GM12878 (cell line): Measurements from ENCODE around the gene YES1.

Experiments
- CREB1 ChIP-seq: IDR thresholded peaks from 2 replicates; pipeline ENCODE4 v1.6.1; 2012; ENCODE audit warnings: low read depth, mild to moderate bottlenecking, inconsistent platforms
- CTCF ChIP-seq, 3 experiments: IDR thresholded peaks in 2 of 3; conservative IDR thresholded peaks in 1 of 3; 2 replicates each; pipeline ENCODE4 v1.5.1; 2011; ENCODE audit warnings: low read depth in 3 of 3, low read length in 3 of 3, mild to moderate bottlenecking in 3 of 3, control low read depth in 2 of 3, moderate library complexity in 2 of 3, inconsistent platforms in 1 of 3, mixed read lengths in 1 of 3; ENCODE audit not compliant: control insufficient read depth in 2 of 3, insufficient read depth in 1 of 3; ENCODE audit errors: extremely low read depth in 1 of 3
- FOXM1 ChIP-seq: IDR thresholded peaks from 2 replicates; pipeline ENCODE4 v1.6.1; 2012; ENCODE audit warnings: low read depth, mild to moderate bottlenecking, inconsistent platforms, low read length, moderate library complexity
- HCFC1 ChIP-seq: fragments of 150-350 bp; IDR thresholded peaks from 2 replicates; pipeline ENCODE4 v1.6.1; 2014; ENCODE audit warnings: low read length
- MXI1 ChIP-seq: fragments of 150-350 bp; IDR thresholded peaks from 2 replicates; pipeline ENCODE4 v1.6.1; 2011; ENCODE audit warnings: low read depth, mild to moderate bottlenecking, inconsistent platforms, low read length, improper control_type of control experiment
- POLR2A ChIP-seq: IDR thresholded peaks from 2 replicates; pipeline ENCODE4 v1.6.1; 2011; ENCODE audit warnings: low read depth, mild to moderate bottlenecking, low read length
- RFX5 ChIP-seq: IDR thresholded peaks from 2 replicates; pipeline ENCODE4 v1.6.1; 2011; ENCODE audit warnings: low read depth, low read length, improper control_type of control experiment
- SP1 ChIP-seq: IDR thresholded peaks from one replicate; pipeline ENCODE4 v1.6.1; 2011; ENCODE audit warnings: low read depth, low read length
- SRF ChIP-seq, 2 experiments: IDR thresholded peaks; 2 replicates each; pipeline ENCODE4 v1.6.1; 2011; ENCODE audit warnings: low read depth in 2 of 2, low read length in 2 of 2, mild to moderate bottlenecking in 1 of 2, moderate library complexity in 1 of 2
- TAF1 ChIP-seq: IDR thresholded peaks from 2 replicates; pipeline ENCODE4 v1.6.1; 2011; ENCODE audit warnings: mild to moderate bottlenecking, low read depth, low read length, borderline replicate concordance
- TF ChIP-seq, protein P1 (sequence below): fragments of 450-650 bp; formaldehyde crosslinking; IDR thresholded peaks from 2 replicates; pipeline ENCODE4 v1.4.0; 2020; ENCODE audit warnings: mild to moderate bottlenecking, moderate library complexity
- TF ChIP-seq, protein P2 (sequence below): fragments of 450-650 bp; IDR thresholded peaks from 2 replicates; pipeline ENCODE4 v1.6.1; 2016; ENCODE audit warnings: mild to moderate bottlenecking

DNA sequence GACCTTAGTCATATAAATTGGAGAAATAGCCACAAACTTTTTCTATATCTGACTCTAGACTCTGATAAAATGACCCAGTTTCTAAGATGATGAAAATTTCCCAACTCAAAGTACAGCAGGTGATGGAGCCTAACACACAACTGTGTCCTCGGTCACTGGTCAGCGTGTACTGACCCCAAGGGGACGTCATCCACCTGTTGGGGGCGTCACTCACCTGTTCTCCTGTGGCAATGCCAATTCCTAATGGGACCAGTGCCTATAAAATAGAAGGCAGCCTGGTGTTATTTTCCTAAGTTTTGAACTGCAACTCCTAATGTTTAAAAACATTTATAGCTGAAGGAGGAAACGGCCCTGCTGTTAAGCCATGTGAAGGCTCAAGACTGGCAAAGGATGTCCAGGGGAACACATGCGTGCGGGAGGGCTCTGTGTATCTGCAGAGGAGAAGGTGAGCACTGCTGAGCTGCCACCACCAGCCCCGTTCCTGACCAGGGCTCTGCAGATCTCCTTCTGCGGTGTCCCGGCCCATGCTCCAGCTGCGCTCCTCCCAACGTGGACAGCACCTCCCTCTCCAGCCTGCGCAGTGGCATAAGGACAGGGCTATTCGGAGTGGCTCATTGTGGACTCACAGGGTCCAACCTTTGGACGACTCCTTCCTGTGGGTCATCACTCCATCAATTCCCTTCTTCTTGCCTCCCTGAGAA lies 133.4 kb downstream of the YES1 start:
- TF ChIP-seq SRF (IDR thresholded peaks at IDR 0.05; ENCODE audit: low read depth in 2 of 2, low read length in 2 of 2) (no peak), CREB1 (no peak), MXI1 (no peak), RFX5 (no peak), CTCF (IDR thresholded peaks at IDR 0.05 in 2 of 3, conservative IDR thresholded peaks at IDR 0.05 in 1 of 3; ENCODE audit: control insufficient read depth in 2 of 3, extremely low read depth in 1 of 3, insufficient read depth in 1 of 3, low read depth in 3 of 3, low read length in 3 of 3) (no peak), FOXM1 (no peak), HCFC1 (no peak), TAF1 (no peak), SP1 (no peak), POLR2A (peak; percentile 42; the same call in 1 of the 2 replicates)
- TF ChIP-seq, protein P1, sequence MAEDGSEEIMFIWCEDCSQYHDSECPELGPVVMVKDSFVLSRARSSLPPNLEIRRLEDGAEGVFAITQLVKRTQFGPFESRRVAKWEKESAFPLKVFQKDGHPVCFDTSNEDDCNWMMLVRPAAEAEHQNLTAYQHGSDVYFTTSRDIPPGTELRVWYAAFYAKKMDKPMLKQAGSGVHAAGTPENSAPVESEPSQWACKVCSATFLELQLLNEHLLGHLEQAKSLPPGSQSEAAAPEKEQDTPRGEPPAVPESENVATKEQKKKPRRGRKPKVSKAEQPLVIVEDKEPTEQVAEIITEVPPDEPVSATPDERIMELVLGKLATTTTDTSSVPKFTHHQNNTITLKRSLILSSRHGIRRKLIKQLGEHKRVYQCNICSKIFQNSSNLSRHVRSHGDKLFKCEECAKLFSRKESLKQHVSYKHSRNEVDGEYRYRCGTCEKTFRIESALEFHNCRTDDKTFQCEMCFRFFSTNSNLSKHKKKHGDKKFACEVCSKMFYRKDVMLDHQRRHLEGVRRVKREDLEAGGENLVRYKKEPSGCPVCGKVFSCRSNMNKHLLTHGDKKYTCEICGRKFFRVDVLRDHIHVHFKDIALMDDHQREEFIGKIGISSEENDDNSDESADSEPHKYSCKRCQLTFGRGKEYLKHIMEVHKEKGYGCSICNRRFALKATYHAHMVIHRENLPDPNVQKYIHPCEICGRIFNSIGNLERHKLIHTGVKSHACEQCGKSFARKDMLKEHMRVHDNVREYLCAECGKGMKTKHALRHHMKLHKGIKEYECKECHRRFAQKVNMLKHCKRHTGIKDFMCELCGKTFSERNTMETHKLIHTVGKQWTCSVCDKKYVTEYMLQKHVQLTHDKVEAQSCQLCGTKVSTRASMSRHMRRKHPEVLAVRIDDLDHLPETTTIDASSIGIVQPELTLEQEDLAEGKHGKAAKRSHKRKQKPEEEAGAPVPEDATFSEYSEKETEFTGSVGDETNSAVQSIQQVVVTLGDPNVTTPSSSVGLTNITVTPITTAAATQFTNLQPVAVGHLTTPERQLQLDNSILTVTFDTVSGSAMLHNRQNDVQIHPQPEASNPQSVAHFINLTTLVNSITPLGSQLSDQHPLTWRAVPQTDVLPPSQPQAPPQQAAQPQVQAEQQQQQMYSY (CRISPR knock-in tag): no peak
- TF ChIP-seq, protein P2, sequence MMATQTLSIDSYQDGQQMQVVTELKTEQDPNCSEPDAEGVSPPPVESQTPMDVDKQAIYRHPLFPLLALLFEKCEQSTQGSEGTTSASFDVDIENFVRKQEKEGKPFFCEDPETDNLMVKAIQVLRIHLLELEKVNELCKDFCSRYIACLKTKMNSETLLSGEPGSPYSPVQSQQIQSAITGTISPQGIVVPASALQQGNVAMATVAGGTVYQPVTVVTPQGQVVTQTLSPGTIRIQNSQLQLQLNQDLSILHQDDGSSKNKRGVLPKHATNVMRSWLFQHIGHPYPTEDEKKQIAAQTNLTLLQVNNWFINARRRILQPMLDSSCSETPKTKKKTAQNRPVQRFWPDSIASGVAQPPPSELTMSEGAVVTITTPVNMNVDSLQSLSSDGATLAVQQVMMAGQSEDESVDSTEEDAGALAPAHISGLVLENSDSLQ: no peak
